ENCODE results near the gene ENHO. TPM values are rescaled to one million over a fixed set of nuclear protein-coding genes. Genes with fewer than 3 reads are reported as not detected.
A peak's percentile ranks its signal among the peaks of the same experiment; 100 is the strongest.

ENHO gene
- total RNA-seq, 6 experiments from 2014 or later: 0.19 to 0.57 TPM; not detected in 4

DNA sequence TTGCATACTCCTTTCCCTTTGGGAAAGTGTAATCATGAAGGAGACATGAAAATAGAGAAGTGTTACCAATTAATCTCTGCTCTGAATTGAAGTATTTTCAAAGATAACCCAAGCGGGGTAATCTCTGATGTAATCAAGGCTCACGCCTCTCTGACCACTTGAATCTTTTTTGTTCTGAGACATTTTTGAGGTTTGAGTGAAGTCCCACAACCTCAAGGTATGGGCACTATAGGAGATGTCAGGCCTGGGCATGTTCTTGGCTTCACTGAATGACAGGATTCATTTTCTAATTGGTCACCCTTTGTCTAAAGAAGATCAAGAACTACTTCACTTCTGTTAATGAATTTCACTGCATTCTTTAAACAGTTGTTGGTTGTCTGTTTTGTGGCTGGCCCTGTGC lies 23.7 kb downstream of the ENHO start:
- no peak for DNase-seq
- Mint-ChIP-seq H3K9me3 (no peaks in the 10 kb centered on the region), H3K4me3 (no peak overlapping the region), H3K36me3 (ENCODE audit: low read depth) (no peaks in the 10 kb centered on the region), H3K4me1 (ENCODE audit: low read depth) (no peaks in the 10 kb centered on the region), H3K27ac (no peak overlapping the region), H3K27me3 (ENCODE audit: insufficient read depth) (peaks cover 14% of the 10 kb centered on the region)
- no peak for TF ChIP-seq CTCF (IDR thresholded peaks at IDR 0.05)

GRCh38 chr9:34498553-34498952 lies 24.2 kb downstream of the ENHO start:
- Mint-ChIP-seq H3K27me3 (ENCODE audit: insufficient read depth) (peaks cover 11% of the 10 kb centered on the region), H3K4me3 (no peak overlapping the region), H3K4me1 (ENCODE audit: low read depth) (no peaks in the 10 kb centered on the region), H3K9me3 (no peaks in the 10 kb centered on the region), H3K27ac (no peak overlapping the region), H3K36me3 (ENCODE audit: low read depth) (no peaks in the 10 kb centered on the region)
- TF ChIP-seq CTCF (IDR thresholded peaks at IDR 0.05): no peak
- no peak for DNase-seq

DNA sequence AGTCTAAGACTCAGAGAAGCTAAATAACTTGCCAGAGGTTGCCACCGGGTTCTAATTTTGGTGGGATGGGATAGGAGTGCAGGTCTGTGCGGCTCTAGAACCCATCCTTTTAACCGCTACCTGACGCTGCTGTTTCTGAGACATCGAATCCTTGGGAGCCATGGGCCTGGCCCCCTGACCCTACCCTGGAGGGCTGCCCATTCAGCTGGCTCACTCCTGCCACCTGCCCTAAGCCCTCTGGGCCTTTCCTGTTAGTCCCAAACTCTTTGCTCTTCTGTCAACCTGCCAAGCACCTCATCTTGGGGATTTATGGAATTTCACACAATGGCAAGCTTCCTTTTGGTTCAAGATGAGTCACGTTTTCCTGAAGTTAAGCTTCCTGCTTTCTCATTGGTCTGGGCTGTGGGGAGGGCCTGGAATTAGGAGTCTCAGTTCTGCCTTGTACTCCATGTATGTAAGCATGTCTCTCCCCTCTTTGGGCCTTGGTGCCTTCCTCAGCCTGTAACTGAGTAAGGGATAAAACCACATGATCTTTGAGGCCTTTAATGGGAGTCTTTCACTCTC lies 26.6 kb downstream of the ENHO start:
- H3K27me3 Mint-ChIP-seq (ENCODE audit: insufficient read depth): peaks cover 15% of the 10 kb centered on the region

GRCh38 chr9:34493972-34494535 lies 28.7 kb downstream of the ENHO start:
- TF ChIP-seq CTCF (IDR thresholded peaks at IDR 0.05): no peak
- Mint-ChIP-seq H3K27me3 (ENCODE audit: insufficient read depth) (peaks cover 15% of the 10 kb centered on the region; the same call in 1 of the 2 replicates), H3K27ac (no peak overlapping the region), H3K9me3 (no peaks in the 10 kb centered on the region), H3K4me1 (ENCODE audit: low read depth) (no peaks in the 10 kb centered on the region), H3K4me3 (no peak overlapping the region), H3K36me3 (ENCODE audit: low read depth) (no peaks in the 10 kb centered on the region)
- peak; percentile 12 for DNase-seq

More for the DNA sequence above, 26.6 kb downstream of the ENHO start:
- Mint-ChIP-seq H3K27ac (no peak overlapping the region), H3K4me3 (no peak overlapping the region), H3K9me3 (no peaks in the 10 kb centered on the region), H3K4me1 (ENCODE audit: low read depth) (no peaks in the 10 kb centered on the region), H3K36me3 (ENCODE audit: low read depth) (no peaks in the 10 kb centered on the region)
- no peak for TF ChIP-seq CTCF (IDR thresholded peaks at IDR 0.05)
- no peak for DNase-seq

DNA sequence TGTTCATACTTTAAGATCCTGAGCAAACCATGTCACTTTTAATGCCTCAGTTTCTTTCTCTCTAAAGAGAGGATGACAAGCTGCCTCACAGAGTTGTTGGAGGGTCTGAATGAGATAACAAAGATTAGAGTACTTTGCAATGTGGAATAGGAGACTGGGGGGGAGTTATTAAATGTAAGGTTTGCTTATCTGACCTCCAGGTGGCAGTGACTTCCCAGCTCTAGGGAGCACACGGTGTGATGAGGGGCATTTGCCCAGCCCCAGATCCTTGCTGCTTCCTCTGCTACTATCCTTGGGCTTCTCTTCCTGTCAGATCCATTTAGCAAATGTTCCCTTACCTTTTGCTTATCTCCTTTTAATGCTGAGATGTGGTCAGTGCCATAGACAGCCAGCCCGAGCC lies 30.7 kb downstream of the ENHO start:
- Mint-ChIP-seq H3K36me3 (ENCODE audit: low read depth) (no peaks in the 10 kb centered on the region), H3K4me1 (ENCODE audit: low read depth) (no peaks in the 10 kb centered on the region), H3K9me3 (no peaks in the 10 kb centered on the region), H3K27ac (no peak overlapping the region), H3K4me3 (no peak overlapping the region), H3K27me3 (ENCODE audit: insufficient read depth) (peaks cover 18% of the 10 kb centered on the region)
- no peak for DNase-seq
- no peak for TF ChIP-seq CTCF (IDR thresholded peaks at IDR 0.05)
